ENCODE measurements around the gene CASP9. TPM values are rescaled to one million over a fixed set of nuclear protein-coding genes. Genes with fewer than 3 reads are reported as not detected.

The CASP9 gene
- total and polyA plus RNA-seq, 2 of the 13 experiments (the other 11 are each of a cell fraction or from before 2014, with no cell fraction given), result 8.5 to 11.5 TPM

DNA sequence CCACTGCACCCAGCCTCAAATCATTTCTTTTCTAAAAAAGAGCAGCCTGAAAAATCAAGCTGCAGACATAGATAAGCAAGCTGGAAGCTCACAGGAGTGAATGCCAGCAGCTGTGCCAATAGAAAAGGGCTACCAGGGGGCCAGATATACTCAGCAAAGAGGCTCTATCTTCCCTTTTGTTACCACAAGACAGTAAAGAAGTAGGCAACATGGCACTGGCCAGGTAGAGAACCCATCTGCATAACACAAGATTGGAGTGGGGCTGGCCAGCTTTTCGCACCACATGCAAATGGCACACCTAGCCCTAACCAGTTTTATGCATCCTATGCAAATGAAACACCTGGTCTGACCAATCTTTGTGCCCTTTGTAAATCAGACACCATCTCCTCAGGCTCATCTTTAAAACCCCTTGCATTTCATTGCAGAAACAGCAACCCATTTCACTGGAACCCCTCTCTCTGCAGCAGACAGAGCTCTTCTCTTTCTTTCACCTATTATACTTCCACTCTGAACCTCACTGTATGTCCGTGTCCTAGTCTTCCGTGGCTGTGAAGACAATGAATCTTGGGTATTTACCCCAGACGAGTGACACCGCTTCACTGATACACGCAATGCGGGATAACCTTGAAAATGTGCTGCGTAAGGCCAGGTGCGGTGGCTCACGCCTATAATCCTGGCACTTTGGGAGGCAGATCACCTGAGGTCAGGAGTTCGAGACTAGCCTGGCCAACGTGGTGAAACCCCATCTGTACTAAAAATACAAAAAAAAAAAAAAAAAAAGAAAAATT is 15.1 kb downstream of the CASP9 start:
- POLR2A ChIA-PET, result interaction anchor here (0.6 kb wide), 1 partner anchor 156 kb away, joined by 3 read pairs; no protein-coding TSS in a partner anchor
- Histone ChIP-seq H3K27me3 (ENCODE audit: control insufficient read depth in 1 of 2, insufficient read depth in 2 of 2, low read length in 2 of 2) (no peaks in the 10 kb centered on the region), H3K4me3 (replicated peaks in 1 of 3; ENCODE audit: insufficient read depth in 1 of 3, low read depth in 2 of 3, low read length in 3 of 3) (no peak overlapping the region), H3K9ac (ENCODE audit: insufficient read depth, low read depth, low read length) (no peak overlapping the region), H4K20me1 (ENCODE audit: insufficient read depth, low read length) (no peaks in the 10 kb centered on the region), H3K4me2 (ENCODE audit: low read depth, low read length) (no peak overlapping the region), H2AFZ (ENCODE audit: low read length) (no peak overlapping the region), H3K36me3 (replicated peaks in 1 of 2; ENCODE audit: control insufficient read depth in 1 of 2, insufficient read depth in 2 of 2, low read length in 2 of 2) (peaks cover 2 to 19% of the 10 kb centered on the region in 2 experiments; a peak in 3 of 5 replicates), H3K4me1 (ENCODE audit: insufficient read depth, low read length) (no peaks in the 10 kb centered on the region), H3K27ac (ENCODE audit: extremely low read length, insufficient read depth, low read length) (no peak overlapping the region), H3K9me3 (ENCODE audit: low read length) (no peaks in the 10 kb centered on the region), H3K79me2 (ENCODE audit: insufficient read depth, low read length) (no peaks in the 10 kb centered on the region)
- TF ChIP-seq E2F1 (CRISPR knock-in tag; IDR thresholded peaks at IDR 0.05) (no peak), ZNF354B (CRISPR knock-in tag; IDR thresholded peaks at IDR 0.05) (no peak), ZSCAN31 (CRISPR knock-in tag; IDR thresholded peaks at IDR 0.05; ENCODE audit: low read depth) (no peak), ZNF567 (CRISPR knock-in tag; IDR thresholded peaks at IDR 0.05; ENCODE audit: borderline replicate concordance) (no peak), CENPBD1 (CRISPR knock-in tag; IDR thresholded peaks at IDR 0.05; ENCODE audit: borderline replicate concordance, low read depth) (no peak), ZSCAN21 (CRISPR knock-in tag; IDR thresholded peaks at IDR 0.05; ENCODE audit: borderline replicate concordance) (no peak), ZC3H13 (CRISPR knock-in tag; IDR thresholded peaks at IDR 0.05) (no peak), HOXD1 (CRISPR knock-in tag; IDR thresholded peaks at IDR 0.05) (no peak), TCF7 (IDR thresholded peaks at IDR 0.05; ENCODE audit: low read depth) (no peak), ZNF678 (CRISPR knock-in tag; IDR thresholded peaks at IDR 0.05) (no peak), FOXM1 (CRISPR knock-in tag; IDR thresholded peaks at IDR 0.05) (no peak), SCMH1 (CRISPR knock-in tag; IDR thresholded peaks at IDR 0.05; ENCODE audit: borderline replicate concordance) (no peak), POLR2A (IDR thresholded peaks at IDR 0.05; ENCODE audit: insufficient read depth in 1 of 2, low read depth in 2 of 2, low read length in 2 of 2) (no peak)
- TF ChIP-seq, protein P1, sequence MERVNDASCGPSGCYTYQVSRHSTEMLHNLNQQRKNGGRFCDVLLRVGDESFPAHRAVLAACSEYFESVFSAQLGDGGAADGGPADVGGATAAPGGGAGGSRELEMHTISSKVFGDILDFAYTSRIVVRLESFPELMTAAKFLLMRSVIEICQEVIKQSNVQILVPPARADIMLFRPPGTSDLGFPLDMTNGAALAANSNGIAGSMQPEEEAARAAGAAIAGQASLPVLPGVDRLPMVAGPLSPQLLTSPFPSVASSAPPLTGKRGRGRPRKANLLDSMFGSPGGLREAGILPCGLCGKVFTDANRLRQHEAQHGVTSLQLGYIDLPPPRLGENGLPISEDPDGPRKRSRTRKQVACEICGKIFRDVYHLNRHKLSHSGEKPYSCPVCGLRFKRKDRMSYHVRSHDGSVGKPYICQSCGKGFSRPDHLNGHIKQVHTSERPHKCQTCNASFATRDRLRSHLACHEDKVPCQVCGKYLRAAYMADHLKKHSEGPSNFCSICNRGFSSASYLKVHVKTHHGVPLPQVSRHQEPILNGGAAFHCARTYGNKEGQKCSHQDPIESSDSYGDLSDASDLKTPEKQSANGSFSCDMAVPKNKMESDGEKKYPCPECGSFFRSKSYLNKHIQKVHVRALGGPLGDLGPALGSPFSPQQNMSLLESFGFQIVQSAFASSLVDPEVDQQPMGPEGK (CRISPR knock-in tag; IDR thresholded peaks at IDR 0.05), result no peak
- TF ChIP-seq, protein P2, sequence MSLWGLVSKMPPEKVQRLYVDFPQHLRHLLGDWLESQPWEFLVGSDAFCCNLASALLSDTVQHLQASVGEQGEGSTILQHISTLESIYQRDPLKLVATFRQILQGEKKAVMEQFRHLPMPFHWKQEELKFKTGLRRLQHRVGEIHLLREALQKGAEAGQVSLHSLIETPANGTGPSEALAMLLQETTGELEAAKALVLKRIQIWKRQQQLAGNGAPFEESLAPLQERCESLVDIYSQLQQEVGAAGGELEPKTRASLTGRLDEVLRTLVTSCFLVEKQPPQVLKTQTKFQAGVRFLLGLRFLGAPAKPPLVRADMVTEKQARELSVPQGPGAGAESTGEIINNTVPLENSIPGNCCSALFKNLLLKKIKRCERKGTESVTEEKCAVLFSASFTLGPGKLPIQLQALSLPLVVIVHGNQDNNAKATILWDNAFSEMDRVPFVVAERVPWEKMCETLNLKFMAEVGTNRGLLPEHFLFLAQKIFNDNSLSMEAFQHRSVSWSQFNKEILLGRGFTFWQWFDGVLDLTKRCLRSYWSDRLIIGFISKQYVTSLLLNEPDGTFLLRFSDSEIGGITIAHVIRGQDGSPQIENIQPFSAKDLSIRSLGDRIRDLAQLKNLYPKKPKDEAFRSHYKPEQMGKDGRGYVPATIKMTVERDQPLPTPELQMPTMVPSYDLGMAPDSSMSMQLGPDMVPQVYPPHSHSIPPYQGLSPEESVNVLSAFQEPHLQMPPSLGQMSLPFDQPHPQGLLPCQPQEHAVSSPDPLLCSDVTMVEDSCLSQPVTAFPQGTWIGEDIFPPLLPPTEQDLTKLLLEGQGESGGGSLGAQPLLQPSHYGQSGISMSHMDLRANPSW (CRISPR knock-in tag; IDR thresholded peaks at IDR 0.05; ENCODE audit: borderline replicate concordance), result no peak
- intact Hi-C loops (cut with micrococcal nuclease; ENCODE audit: unreplicated experiment) (no loop called here), in situ Hi-C loops (cut with HindIII; ENCODE audit: extremely low pct_ligation_motif_present, low pct_unique_long_range_greater_than_20kb) (no loop called here)
- no TSS peak for BruUV-seq (replicated peaks)
- 95% methylated on average over 12 of the region's 12 CpGs for WGBS (ENCODE audit: low lambda C conversion rate)
- no peak for ATAC-seq
- CTCF ChIA-PET (ENCODE audit: low intra/inter-chr PET ratio, low total read pairs), result no interaction called here
- FAIRE-seq, result no peak
- no peak for DNase-seq (ENCODE audit: low spot score)

All from HepG2 (cell line).